ENCODE measurements around the gene GDPD4.

The GDPD4 gene

DNA sequence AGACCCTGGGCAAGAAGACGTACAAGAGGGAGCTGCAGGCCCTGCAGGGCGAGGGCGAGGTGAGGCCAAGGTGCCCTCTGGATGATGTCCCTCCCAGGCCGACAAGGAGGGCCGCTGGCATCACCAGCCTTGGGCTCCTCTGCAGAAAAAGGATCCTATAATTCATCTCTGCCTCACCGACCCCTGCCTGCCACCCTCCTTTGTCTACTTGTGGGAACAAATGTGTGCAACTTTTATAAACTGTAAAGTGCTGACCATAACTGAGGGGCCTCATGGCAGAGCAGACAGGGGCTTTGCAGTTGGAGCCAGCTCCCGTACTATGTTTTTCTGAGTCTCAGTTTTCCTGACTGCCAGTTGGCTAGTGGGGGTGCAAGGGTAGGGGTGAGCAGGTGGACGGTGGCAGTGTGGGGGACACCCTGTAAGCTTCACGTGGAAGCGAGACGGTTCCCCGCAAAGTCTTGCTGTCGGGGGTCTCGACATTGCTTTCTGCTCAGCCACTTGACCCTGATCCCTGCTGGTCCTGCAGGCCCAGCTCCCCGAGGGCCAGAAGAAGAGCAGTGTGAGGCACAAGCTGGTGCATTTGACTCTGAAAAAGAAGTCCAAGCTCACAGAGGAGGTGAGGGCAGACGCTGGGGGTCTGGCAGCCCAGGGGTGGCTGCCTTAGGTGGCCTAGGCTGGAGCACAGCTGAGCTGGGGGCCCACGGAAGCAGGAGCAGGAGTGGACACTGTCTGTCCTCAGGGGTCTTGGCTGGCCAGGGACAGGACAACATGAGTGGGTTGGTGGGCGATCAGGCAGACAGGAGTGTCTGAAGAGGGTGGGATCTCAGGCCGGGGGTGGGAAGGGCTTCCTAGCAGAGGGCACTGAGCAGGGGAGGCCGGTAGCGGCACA, 118.7 kb downstream of the GDPD4 start:
- TF ChIP-seq ZFX (IDR thresholded peaks at IDR 0.05), result no peak
- no peak for TF ChIP-seq CTCF (conservative IDR thresholded peaks at IDR 0.05)
- no peak overlapping the region for H3K27ac ChIP-seq

GRCh38 chr11:77181799-77182541, 119.5 kb downstream of the GDPD4 start:
- H3K27ac ChIP-seq, result no peak overlapping the region
- TF ChIP-seq ZFX (IDR thresholded peaks at IDR 0.05) (no peak), CTCF (conservative IDR thresholded peaks at IDR 0.05) (no peak)

GRCh38 chr11:77181226-77181625, 120.3 kb downstream of the GDPD4 start:
- no peak for TF ChIP-seq CTCF (conservative IDR thresholded peaks at IDR 0.05)
- no peak for TF ChIP-seq ZFX (IDR thresholded peaks at IDR 0.05)
- H3K27ac ChIP-seq, result no peak overlapping the region

- TF ChIP-seq CTCF (conservative IDR thresholded peaks at IDR 0.05), result no peak
- TF ChIP-seq ZFX (IDR thresholded peaks at IDR 0.05), result no peak
- H3K27ac ChIP-seq, result no peak overlapping the region
These were observed 121.1 kb downstream of the GDPD4 start for GRCh38 chr11:77180346-77180745.

DNA sequence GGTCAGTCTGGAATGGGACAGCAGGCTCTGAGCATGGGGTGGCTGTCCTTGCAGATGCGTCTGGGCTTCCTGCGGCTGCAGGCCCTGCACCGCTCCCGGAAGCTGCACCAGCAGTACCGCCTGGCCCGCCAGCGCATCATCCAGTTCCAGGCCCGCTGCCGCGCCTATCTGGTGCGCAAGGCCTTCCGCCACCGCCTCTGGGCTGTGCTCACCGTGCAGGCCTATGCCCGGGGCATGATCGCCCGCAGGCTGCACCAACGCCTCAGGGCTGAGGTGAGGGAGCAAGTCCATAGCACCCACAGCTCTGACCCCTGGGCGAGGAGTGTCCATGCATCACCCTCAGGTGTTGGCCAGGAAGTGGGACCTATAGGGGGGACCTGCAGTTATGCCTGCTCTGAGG, 121.8 kb downstream of the GDPD4 start:
- H3K27ac ChIP-seq, result no peak overlapping the region
- no peak for TF ChIP-seq ZFX (IDR thresholded peaks at IDR 0.05)
- no peak for TF ChIP-seq CTCF (conservative IDR thresholded peaks at IDR 0.05)

- H3K27ac ChIP-seq, result no peak overlapping the region
- TF ChIP-seq ZFX (IDR thresholded peaks at IDR 0.05) (no peak), CTCF (conservative IDR thresholded peaks at IDR 0.05) (no peak)
These were observed 122.4 kb downstream of the GDPD4 start for GRCh38 chr11:77179048-77179447.

DNA sequence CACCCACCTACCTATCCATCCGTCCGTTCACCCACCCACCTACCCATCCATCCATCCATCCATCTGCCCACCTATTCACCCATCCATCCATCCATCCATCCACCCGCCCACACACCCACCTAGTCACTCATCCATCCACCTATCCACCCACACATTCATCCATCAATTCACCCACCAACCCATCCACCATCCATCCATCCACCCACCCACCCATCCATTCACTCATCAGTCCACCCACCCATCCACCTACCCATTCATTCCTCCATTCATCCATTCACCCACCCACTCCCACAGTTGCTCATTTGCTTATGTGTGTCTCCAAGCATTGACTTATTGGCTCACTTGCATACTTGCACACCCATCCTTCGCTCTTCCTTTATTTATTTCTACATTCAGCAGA, 123.3 kb downstream of the GDPD4 start:
- TF ChIP-seq ZFX (IDR thresholded peaks at IDR 0.05), result no peak
- H3K27ac ChIP-seq, result no peak overlapping the region
